Tibial artery (tissue), 4 donors: ENCODE results near the gene TCEA2.

Experiments used
- DNase-seq, 2 donors: peaks; one replicate each; pipeline ENCODE4 v3.0.0-alpha.2; 2019
- H3K27ac ChIP-seq, 2 donors: fragments of 200-600 bp; sonication (generic) in 1 of 2; 1 replicate in 1 of 2; 2 replicates in 1 of 2; pipeline ENCODE4 v1.5.1; 2018 to 2019; ENCODE audit warnings: mild to moderate bottlenecking in 1 of 2
- H3K27me3 ChIP-seq, 2 donors: fragments of 200-600 bp; sonication (generic) in 1 of 2; one replicate each; pipeline versions ENCODE4 v1.5.1 to v1.6.0; 2016 to 2019
- H3K36me3 ChIP-seq, 3 donors: fragments of 200-600 bp; sonication (generic) in 2 of 3; one replicate each; pipeline ENCODE4 v1.5.1; 2016 to 2019; ENCODE audit warnings: mild to moderate bottlenecking in 2 of 3
- H3K4me1 ChIP-seq, 4 donors: fragments of 200-600 bp; sonication (generic) in 2 of 4; 1 replicate in 3 of 4; 2 replicates in 1 of 4; pipeline ENCODE4 v1.5.1; 2016 to 2019
- H3K4me3 ChIP-seq, 2 donors: fragments of 200-600 bp; sonication (generic) in 1 of 2; 1 replicate in 1 of 2; 2 replicates in 1 of 2; pipeline ENCODE4 v1.5.1; 2018 to 2019; ENCODE audit warnings: mild to moderate bottlenecking in 2 of 2
- H3K9me3 ChIP-seq, 3 donors: fragments of 200-600 bp; sonication (generic) in 1 of 3; one replicate each; pipeline ENCODE4 v1.5.1; 2016 to 2019
- CTCF ChIP-seq, 2 experiments: fragments of 200-600 bp in 1 of 2; fragments of 450-650 bp in 1 of 2; IDR thresholded peaks; one replicate each; pipeline ENCODE4 v1.5.1; 2017 to 2019; ENCODE audit warnings: antibody characterized with exemption in 2 of 2, mild to moderate bottlenecking in 1 of 2, moderate library complexity in 1 of 2
- intact Hi-C: fragments of 100-400 bp; cut with DNase I; formaldehyde crosslinking; loops from one replicate; pipeline ENCODE4 v1.15.0; 2023; ENCODE audit warnings: low total_unique reads

Gene TCEA2

GRCh38 chr20:64074963-64075362 lies 12.0 kb downstream of the TCEA2 start:
- Histone ChIP-seq H3K9me3 (no peaks in the 10 kb centered on the region), H3K36me3 (peaks cover 0 to 50% (median 29%) of the 10 kb centered on the region in 3 donors), H3K27me3 (no peaks in the 10 kb centered on the region), H3K4me1 (peaks cover 0 to 34% (median 30%) of the 10 kb centered on the region in 4 donors), H3K27ac (no peak overlapping the region), H3K4me3 (no peak overlapping the region)
- TF ChIP-seq CTCF (IDR thresholded peaks at IDR 0.05), result no peak
- DNase-seq, result no peak
- intact Hi-C loops, result no loop called here

GRCh38 chr20:64075556-64075955 lies 12.6 kb downstream of the TCEA2 start:
- H3K27me3 ChIP-seq, result no peaks in the 10 kb centered on the region
- H3K36me3 ChIP-seq, result peaks cover 0 to 44% (median 23%) of the 10 kb centered on the region in 3 donors
- H3K4me1 ChIP-seq, result peaks cover 0 to 38% (median 33%) of the 10 kb centered on the region in 4 donors
- no peaks in the 10 kb centered on the region for H3K9me3 ChIP-seq
- DNase-seq, result no peak
- H3K27ac ChIP-seq, result no peak overlapping the region
- intact Hi-C loops, result no loop called here
- TF ChIP-seq CTCF (IDR thresholded peaks at IDR 0.05), result no peak
- no peak overlapping the region for H3K4me3 ChIP-seq

DNA sequence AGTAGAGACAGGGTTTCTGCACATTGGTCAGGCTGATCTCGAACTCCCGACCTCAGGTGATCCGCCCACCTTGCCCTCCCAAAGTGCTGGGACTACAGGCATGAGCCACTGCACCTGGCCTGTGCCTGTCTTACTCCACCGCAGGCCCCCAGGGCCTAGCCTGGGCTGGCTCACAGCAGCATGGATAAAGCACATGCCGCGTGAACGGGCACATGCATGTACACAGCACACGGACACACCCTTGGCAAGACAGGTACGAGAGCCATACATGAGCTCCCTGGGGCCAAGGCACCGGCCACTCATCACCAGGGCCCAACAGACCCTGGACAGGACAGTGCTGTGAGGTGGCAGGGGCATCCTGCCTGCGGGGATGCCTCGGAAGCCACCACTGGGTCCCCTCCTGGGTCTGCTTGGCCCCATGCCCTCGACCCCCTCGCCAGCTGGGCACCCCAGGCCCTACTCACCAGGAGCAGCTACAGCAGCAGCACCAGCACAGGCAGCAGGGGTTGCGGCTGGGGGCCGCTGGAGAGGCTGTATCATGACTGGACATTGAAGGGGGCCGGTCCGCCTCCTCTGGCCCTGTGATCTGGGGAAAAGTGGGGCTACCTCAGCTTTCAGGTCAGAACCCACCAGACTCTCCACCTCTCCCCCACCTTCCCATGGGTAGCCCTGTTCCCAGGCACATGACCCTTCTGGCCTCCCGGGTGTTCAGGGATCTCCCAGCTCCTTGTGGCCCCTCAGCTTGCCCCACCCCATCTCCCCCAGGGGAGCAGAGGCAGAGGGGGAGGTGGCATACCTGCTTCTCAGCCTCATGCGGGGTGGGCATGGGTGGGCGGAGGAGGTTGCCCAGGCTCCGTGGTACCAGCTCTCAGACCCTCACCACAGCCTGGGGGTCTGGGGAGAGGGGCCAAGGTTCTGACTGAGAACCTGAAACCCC lies 13.3 kb downstream of the TCEA2 start:
- Histone ChIP-seq H3K4me1 (peaks cover 0 to 41% (median 33%) of the 10 kb centered on the region in 4 donors), H3K4me3 (peak overlapping the region in 1 of 2 donors; percentile 16), H3K27me3 (no peaks in the 10 kb centered on the region), H3K36me3 (peaks cover 0 to 38% (median 22%) of the 10 kb centered on the region in 3 donors), H3K27ac (no peak overlapping the region), H3K9me3 (no peaks in the 10 kb centered on the region)
- DNase-seq, result no peak
- TF ChIP-seq CTCF (IDR thresholded peaks at IDR 0.05), result no peak
- intact Hi-C loops, result no loop called here

DNA sequence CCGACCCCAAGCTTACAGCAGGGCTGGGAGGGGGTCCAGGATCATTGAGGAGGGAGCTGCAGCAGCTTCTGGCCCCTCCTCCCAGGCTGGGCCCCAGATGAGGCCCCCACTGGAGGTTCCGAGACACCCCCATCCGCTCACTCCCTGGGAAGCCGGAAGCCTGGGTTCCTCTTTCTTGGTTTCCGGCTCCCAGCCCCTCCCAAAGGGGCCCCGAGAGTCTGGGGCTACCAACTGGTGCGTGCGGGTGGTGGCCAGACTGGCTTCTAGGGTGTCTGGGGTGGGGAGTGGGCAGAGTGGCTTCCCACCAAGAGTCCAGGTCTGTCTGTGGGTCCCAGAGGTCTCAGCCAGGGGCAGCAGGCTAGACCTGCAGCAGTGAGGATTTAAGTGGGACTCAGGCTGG lies 14.1 kb downstream of the TCEA2 start:
- peak overlapping the region in 1 of 2 donors; percentile 31 for H3K27ac ChIP-seq
- H3K4me3 ChIP-seq, result peak overlapping the region; percentile 65 to 68
- TF ChIP-seq CTCF (IDR thresholded peaks at IDR 0.05), result no peak

GRCh38 chr20:64077541-64077875 lies 14.5 kb downstream of the TCEA2 start:
- no peak for TF ChIP-seq CTCF (IDR thresholded peaks at IDR 0.05)
- Histone ChIP-seq H3K36me3 (peaks cover 0 to 26% (median 22%) of the 10 kb centered on the region in 3 donors), H3K4me1 (peaks cover 0 to 45% (median 33%) of the 10 kb centered on the region in 4 donors), H3K27ac (peak overlapping the region; percentile 31 to 80), H3K27me3 (no peaks in the 10 kb centered on the region), H3K4me3 (peak overlapping the region; percentile 65 to 68), H3K9me3 (no peaks in the 10 kb centered on the region)
- no peak for DNase-seq
- intact Hi-C loops, result no loop called here

More for the DNA sequence above, 14.1 kb downstream of the TCEA2 start:
- intact Hi-C loops, result no loop called here
- no peaks in the 10 kb centered on the region for H3K9me3 ChIP-seq
- H3K27me3 ChIP-seq, result no peaks in the 10 kb centered on the region
- H3K36me3 ChIP-seq, result peaks cover 0 to 30% (median 22%) of the 10 kb centered on the region in 3 donors
- DNase-seq, result no peak
- H3K4me1 ChIP-seq, result peaks cover 0 to 41% (median 33%) of the 10 kb centered on the region in 4 donors
